NOMO-1 treated with dmso at 0.1 percent for 144 hours (cell line): Measurements from ENCODE around the gene SORL1.

Experiments
- DNase-seq: peaks from one replicate; lab custom pipeline; 2025; ENCODE audit not compliant: unreplicated experiment; lab: John Stamatoyannopoulos, UW

The SORL1 gene

GRCh38 chr11:121651257-121651605 lies 199.1 kb downstream of the SORL1 start:
- no peak for DNase-seq

DNA sequence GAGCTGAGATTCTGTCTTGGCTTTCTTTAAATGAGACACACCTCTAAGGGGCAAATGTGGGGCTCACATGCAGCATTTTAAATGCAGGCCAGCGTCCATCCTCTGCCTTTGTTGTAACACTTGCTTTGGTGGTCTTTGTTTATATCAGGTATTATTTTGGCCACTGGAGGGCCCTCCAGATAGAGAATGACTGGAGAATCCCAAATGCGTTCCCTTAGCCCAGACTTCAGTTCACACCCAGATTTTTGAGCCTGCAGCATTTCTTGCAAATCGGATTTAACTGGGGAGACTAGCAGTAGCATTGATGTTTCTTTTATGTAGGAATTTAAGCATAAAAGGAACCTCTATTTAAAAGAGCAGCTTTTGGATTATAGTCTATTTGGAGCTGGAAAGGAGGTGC lies 200.9 kb downstream of the SORL1 start:
- DNase-seq, result no peak

GRCh38 chr11:121654259-121654842 lies 202.2 kb downstream of the SORL1 start:
- DNase-seq, result no peak

GRCh38 chr11:121654843-121655536 lies 202.9 kb downstream of the SORL1 start:
- DNase-seq, result no peak

DNA sequence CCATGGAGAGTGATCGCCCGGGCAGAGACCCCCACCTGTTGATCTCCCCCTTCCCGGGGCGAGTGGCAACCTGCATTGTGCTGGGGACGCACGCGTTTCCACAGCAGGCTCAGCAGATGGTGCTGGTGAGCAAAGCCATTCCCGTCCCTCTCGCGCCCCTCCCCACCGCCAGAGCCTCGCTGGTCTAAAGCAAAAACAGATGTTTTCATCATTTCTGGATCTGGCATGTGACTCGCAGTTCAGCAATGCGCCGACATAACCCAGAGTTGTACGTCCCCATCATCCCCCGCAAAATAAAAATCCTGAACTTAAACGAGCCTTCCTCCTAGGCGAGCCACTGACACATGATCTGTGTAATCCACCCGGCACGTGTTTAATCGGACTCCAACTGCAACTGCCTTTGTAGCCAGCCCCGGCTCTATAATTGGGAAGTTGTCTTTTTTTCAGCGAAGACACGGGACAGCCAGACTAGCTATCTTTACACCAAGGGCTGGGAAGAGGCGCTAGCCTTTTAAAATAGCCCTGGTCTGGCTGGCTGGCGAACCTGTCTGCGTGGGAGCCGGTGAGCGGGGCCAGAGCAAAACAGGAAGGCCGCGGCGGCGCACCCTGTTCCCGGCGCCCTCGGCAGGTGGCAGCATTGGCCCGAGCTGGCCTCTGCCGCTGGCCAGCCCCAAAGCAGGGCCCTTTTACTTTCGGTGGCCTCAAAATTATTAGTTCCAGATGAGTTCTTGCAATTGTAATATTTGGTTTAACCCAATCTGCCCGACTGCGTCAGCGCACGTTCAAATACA lies 203.6 kb downstream of the SORL1 start:
- peak; percentile 63 for DNase-seq

- no peak for DNase-seq
These were observed 204.4 kb downstream of the SORL1 start for GRCh38 chr11:121656328-121657090.

- no peak for DNase-seq
These were observed 205.0 kb downstream of the SORL1 start for GRCh38 chr11:121657146-121657545.

- no peak for DNase-seq
These were observed 207.7 kb downstream of the SORL1 start for GRCh38 chr11:121659811-121660210.

DNA sequence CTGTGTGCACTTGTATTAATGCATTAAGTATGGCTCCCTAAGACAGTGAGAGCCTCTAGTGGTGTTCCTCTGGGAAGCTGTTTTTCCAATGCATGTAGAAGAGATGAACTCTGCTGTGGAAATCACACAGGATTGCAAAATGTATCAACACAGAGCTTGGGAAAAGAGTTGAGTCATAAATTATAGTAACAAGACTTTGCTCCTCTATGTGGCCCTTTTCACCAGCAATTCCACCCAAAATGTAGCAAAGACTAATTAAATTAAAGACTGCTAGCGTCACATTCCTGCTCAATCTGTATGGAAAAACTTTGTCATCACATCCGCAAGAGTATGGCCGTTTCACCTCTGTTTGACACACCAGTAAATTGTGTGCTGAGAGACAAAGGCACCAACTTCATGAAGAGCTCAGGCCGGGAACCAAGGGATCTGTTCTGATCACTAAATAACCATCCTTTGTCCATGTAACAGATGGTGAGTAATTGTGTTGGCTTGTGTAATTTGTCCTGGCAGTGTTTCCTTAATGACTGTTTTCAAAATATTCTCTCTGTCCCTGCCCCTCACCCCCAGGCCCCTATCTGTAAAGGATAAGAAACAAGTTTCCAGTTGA lies 209.9 kb downstream of the SORL1 start:
- no peak for DNase-seq

GRCh38 chr11:121664144-121664543 lies 212.0 kb downstream of the SORL1 start:
- DNase-seq, result no peak

DNA sequence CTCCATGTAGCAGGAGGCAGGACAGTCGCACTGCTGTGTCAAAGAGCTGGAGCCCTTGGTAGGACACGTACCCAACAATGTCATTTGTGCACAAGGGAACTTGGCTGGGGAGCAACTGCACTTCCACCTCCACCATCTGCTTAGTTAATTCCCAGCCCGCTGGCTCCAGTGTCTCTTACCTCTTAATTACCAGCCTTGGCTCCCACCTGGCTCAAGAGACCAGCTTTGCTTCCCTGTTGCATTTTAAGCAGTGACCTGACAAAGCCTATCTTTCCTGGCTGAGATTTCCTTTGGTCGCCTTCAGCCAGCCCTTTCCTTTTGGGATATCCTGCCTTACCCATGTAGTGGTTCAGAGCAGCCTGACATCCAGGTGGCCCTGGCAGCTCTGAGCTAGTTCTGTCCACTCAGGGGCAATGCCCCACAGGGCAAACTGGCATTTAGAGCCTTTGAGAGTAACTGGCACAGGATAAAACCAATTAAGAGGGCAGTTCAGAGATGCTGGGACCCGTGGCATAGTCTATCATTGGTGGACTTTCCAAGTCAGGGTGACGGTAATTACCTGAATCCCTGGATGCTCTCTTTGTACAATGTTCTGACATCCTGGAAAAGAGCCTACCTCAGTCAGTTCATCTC lies 213.2 kb downstream of the SORL1 start:
- no peak for DNase-seq

GRCh38 chr11:121667836-121668235 lies 215.7 kb downstream of the SORL1 start:
- no peak for DNase-seq

DNA sequence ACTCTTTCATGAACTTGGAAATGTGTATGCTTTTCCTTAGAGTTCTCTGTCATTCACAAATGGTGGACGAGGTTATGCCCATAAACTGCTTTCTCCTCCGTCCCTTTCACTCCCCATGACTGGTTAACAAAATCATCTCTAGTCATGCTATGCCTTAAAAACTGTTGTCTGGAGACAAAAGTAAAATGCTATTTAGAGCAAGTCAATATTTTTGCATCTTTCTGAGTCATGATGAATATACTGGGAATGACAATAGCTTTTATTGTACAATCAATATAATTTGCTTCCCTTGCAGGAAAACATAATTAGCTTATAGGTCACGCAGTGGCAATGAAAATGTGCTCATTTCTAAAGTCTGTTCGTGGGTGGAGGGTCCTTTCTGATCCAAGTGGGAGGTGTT lies 217.3 kb downstream of the SORL1 start:
- DNase-seq, result no peak

GRCh38 chr11:121670266-121670665 lies 218.2 kb downstream of the SORL1 start:
- DNase-seq, result no peak

GRCh38 chr11:121670805-121671282 lies 218.7 kb downstream of the SORL1 start:
- DNase-seq, result no peak

- no peak for DNase-seq
These were observed 219.4 kb downstream of the SORL1 start for GRCh38 chr11:121671283-121672168.

DNA sequence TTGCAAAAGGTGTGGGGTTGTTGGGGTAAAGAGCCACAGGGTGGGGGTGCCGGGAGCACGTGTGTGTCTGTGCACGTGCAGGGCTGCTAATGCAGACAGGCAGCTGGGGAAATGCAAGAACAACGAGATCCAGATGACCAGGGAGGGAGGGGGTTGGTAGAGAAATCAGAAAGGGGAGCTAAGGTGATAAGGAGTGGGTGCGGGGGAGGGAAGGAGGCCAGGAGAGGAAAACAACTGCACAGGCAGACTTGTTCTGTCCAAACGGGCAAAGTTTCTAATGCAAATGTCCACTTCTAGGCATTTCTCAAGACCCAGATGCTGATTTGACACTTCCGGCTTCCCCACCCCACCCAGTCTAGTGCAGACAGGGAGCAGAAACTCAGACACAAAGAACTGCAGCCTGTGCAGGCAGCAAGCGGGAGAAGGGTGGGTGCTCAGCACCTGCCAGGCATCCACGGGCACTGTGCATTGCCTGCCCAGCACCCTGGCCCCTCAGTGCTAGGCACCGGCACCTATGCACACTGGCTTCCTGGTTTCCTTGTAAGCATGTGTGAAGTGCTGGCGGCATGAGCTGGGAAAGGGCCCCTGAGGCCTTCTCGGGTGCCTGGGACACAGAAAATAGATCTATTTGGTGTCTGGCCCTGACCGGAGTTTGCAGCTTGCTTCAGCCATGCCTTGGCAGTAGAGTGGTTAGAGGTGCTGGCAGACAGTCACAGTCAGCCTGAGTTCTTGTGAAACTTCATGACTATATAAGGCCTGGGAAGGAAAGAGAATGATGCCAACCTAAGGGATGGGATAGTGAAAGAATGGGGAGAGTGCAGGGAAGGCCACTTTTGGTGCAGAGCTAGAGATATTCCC lies 220.7 kb downstream of the SORL1 start:
- no peak for DNase-seq

DNA sequence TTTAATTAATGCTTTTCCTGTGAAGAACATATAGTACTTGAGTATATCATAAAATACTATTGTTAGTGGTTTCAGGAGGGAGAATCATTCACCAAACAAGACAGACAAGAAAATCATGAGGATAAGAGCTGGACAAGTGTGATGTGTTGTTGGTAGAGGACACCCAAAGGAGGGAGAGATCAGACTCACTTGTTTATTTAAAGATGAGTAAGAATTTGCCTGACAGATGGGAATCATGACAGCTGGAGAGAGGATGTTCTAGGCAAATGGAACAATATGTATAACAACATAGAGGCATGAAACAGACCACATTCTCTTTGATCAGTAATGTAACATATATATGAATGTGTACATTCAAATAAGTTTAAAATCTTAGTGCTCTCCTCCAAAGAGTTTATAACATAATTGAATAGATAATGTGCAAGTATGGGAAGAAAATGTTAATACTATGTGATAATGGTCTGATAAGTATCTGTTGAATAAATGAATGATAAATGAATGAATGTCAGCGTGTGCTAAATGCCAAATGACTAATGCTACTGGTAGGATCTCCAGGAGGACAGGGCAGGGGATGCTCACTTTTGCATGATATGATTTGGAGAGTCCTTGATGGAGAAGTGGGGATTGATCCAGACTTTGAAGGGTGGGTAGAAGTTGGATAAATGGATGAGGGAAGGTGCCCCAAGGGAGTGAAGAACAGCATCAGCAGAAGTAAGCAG lies 229.6 kb downstream of the SORL1 start:
- no peak for DNase-seq
